ENCODE measurements around the gene ZKSCAN1.

The ZKSCAN1 gene

DNA sequence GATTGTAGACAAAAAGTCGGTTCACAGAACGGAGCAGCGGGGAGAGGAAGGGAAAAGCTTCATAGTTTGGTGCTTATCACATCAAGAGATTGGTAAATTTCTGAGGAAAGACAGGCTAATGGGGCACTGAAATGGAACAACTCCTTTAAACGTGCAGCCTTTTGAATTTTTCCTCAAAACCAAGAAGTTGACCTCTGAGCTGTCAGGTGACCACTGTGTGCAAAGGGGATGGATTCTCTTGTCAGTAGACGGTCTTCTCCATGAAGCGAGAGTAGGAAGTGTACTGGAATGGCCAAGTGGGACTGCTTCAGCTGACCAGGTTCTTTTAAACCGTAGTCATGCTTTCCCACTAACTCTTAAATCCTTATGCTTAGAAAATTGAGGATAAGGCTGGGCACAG lies 22.9 kb downstream of the ZKSCAN1 start:
- DNase-seq (ENCODE audit: low spot score) = no peak

GRCh38 chr7:100040575-100040974 lies 25.2 kb downstream of the ZKSCAN1 start:
- DNase-seq (ENCODE audit: low spot score) = no peak

- DNase-seq (ENCODE audit: low spot score) = no peak
Observed at GRCh38 chr7:100044718-100045117, 29.3 kb downstream of the ZKSCAN1 start.

DNA sequence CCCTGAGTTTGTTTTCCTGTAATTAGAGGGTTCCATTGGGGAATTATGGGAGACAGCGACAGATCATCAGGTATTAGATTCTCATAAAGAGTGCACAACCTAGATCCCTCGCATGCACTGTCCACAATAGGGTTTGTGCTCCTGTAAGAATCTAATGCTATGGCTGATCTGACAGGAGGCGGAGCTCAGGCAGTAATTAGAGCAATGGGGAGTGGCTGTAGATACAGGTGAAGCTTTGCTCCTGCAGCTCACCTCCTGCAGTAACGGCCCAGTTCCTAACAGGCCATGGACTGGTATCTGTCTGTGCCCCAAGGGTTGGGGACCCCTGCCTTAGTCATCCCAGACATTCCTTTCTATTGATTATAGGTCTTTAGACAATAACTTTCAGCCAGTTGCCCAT lies 33.3 kb downstream of the ZKSCAN1 start:
- DNase-seq (ENCODE audit: low spot score) = no peak

DNA sequence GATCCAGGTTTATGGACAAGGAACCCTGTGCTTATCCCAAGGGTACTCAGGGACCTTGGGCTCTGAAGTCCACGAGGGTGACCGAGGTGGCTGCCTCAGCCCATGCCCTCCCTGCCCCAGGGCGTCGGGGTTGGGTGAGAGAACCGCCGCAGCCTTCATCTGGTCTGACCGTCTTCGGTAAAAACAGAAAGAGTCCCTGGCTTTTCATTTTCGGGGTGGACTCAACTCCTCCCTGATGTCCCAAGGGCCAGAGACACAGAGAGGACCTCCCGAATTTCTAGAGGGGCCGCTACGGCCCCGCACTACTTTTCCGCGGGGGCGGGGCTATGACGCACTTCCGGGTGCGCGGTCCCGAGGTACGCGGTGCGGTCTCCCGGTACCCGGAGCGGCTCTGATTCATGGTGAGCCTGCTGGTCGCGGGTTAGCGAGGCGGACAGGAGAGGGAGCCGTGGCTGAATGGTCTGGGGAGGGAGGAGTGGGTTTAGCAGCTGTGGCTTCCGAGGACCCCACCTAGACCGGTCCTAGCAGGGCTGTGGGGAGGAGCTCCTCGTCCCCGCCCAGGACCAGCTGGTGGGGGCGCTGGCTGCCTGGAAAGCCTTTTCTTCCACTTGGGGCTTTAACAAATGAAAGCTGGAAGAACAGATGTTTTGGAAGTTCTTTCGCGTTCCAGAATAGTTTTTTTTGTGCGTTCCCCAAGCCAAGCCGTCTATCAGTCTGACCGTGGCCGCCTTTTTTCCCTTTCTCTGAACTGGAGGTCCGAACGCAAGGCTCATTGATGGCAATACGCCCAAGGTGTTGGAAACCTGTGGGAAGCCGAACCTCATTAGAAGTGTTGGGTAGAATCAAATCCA lies 34.3 kb downstream of the ZKSCAN1 start, which contains the start of gene ZSCAN21:
Gene ZSCAN21, plus strand, starts transcription at position 334 of the 851 bp plus-strand sequence. CDS start 7,233 bp downstream, outside the sequence.
- peak; percentile 91 for DNase-seq (ENCODE audit: low spot score)

GRCh38 chr7:100051611-100052010 lies 36.2 kb downstream of the ZKSCAN1 start:
- DNase-seq (ENCODE audit: low spot score) = no peak

- DNase-seq (ENCODE audit: low spot score) = peak; percentile 79
Observed at GRCh38 chr7:100053215-100053614, 37.8 kb downstream of the ZKSCAN1 start.

DNA sequence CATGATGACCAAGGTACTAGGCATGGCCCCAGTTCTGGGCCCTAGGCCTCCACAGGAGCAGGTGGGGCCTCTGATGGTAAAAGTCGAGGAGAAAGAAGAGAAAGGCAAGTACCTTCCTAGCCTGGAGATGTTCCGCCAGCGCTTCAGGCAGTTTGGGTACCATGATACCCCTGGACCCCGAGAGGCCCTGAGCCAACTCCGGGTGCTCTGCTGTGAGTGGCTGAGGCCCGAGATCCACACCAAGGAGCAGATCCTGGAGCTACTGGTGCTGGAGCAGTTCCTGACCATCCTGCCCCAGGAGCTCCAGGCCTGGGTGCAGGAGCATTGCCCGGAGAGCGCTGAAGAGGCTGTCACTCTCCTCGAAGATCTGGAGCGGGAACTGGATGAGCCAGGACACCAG lies 41.6 kb downstream of the ZKSCAN1 start:
- DNase-seq (ENCODE audit: low spot score) = no peak

GRCh38 chr7:100059251-100059739 lies 43.9 kb downstream of the ZKSCAN1 start:
- DNase-seq (ENCODE audit: low spot score) = no peak

GRCh38 chr7:100061518-100062193 lies 46.3 kb downstream of the ZKSCAN1 start:
- DNase-seq (ENCODE audit: low spot score) = no peak

GRCh38 chr7:100063376-100063775 lies 48.0 kb downstream of the ZKSCAN1 start:
- DNase-seq (ENCODE audit: low spot score) = no peak

- DNase-seq (ENCODE audit: low spot score) = no peak
Observed at GRCh38 chr7:100064162-100064561, 48.8 kb downstream of the ZKSCAN1 start.

DNA sequence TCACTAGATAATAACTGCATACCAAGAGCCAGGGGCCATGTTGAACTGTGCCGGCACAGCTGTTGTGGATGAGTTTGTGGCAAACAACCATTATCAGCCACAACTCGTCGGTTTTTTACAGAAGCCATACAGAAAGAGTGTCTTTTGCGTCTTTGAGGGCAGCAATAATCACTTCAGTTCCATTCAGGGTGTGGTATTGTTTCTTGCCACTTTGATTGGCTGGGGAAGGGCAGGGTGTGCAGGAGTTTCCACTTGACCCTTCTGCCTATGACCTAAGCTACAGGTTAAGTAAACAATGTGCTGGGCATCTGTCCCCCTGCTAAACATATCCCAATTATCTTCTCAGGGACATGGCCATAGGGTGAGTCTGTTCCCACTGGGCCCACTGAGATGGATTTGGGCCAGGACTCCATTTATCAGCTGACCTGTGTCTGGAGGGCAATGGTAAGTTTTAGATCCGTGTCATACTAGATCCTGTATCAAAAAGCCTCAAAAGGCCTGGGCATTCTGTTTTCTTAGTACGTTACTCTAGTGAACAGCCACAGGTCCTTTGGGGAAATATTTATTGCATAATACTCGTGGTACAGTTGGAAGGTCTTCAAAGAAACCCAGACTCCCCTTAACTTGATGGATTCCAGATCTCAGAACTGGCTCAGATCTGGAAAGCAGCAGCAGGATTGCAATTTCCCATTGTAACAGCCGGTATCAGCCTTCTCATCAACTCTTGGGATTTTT lies 50.2 kb downstream of the ZKSCAN1 start:
- peak; percentile 34 for DNase-seq (ENCODE audit: low spot score)

- no peak for DNase-seq (ENCODE audit: low spot score)
Observed at GRCh38 chr7:100066953-100067352, 51.6 kb downstream of the ZKSCAN1 start.

DNA sequence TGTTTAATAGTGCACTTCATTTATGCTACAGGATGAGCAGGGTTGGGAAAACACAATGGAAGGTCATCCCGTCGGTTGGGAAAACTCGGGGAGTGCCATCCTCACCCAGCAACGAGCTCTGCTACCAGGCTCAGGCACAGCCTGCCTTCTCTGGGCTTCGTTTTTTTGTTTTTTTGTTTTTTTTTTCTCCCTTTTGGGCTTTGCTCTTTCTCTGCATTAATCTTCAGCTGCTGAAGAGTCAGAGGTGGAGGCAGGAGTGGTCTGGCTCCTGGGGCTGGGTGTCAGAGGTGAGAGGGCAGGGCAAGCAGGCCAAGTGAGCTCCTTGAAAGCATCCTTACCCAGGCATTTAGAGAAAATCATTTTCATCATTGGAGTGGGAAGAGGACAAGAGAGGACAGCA lies 54.6 kb downstream of the ZKSCAN1 start:
- no peak for DNase-seq (ENCODE audit: low spot score)

DNA sequence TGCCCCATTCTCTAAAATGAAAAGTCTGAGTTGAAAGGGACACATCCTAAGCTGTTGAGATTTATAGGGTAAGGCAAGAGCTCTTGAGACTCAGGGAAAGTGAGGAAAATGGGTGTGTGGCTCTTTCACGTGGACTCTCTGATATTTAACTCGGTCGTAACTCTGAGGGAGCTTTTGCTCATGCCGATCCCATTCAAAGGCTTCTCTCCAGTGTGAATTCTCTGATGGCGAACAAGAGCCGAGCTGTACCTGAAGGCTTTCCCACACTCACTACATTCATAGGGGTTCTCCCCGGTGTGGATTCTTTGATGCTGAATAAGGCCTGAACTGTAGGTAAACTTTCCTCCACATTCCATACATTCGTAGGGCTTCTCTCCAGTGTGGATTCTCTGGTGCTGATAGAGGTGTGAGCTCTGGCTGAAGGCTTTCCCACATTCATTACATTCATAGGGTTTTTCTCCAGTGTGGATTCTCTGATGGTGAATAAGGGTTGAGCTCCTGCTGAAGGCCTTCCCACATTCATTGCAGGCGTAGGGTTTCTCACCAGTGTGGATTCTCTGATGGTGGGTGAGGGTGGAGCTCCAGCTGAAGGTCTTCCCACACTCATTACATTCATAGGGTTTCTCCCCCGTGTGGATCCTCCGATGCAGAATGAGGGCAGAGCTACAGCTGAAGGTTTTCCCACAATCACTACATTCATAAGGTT lies 55.8 kb downstream of the ZKSCAN1 start:
- no peak for DNase-seq (ENCODE audit: low spot score)

DNA sequence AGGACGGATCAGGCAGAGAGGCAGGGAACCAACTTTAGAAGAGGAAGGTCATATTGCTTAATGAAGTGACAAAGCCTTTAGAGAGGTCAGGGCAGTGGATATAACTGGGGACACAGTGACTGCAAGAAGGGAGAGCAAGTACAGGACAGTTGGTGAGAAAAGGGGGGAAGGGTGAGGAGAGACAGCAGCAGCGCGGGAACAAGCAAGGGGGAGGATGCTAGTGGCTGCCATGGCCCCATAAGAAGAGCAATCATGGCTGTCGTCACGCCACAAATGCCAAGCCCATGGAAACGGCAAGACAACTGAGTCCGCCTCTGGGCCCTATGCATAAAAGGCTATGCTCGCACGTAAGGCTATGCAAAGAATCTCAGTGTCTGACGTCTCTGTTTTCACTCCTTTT lies 57.1 kb downstream of the ZKSCAN1 start:
- DNase-seq (ENCODE audit: low spot score) = no peak

- DNase-seq (ENCODE audit: low spot score) = no peak
Observed at GRCh38 chr7:100074841-100075240, 59.4 kb downstream of the ZKSCAN1 start.

GRCh38 chr7:100075418-100075817 lies 60.0 kb downstream of the ZKSCAN1 start:
- no peak for DNase-seq (ENCODE audit: low spot score)

GRCh38 chr7:100077205-100077604 lies 61.8 kb downstream of the ZKSCAN1 start:
- no peak for DNase-seq (ENCODE audit: low spot score)

- no peak for DNase-seq (ENCODE audit: low spot score)
Observed at GRCh38 chr7:100079024-100079560, 63.7 kb downstream of the ZKSCAN1 start.
